Ascending aorta (tissue), 2 donors: ENCODE measurements around the gene MRPL34. TPM values are rescaled to one million over a fixed set of nuclear protein-coding genes. Genes with fewer than 3 reads are reported as not detected.

Experiments
- DNase-seq, 2 donors: peaks; one replicate each; pipeline ENCODE4 v3.0.0-alpha.2; 2019; ENCODE audit warnings: low spot score in 2 of 2
- H3K27ac ChIP-seq, 2 donors: fragments of 200-600 bp; sonication (generic); one replicate each; pipeline ENCODE4 v1.5.1; 2016 to 2017; ENCODE audit warnings: mild to moderate bottlenecking in 1 of 2
- H3K27me3 ChIP-seq: fragments of 200-600 bp; sonication (generic); one replicate; pipeline ENCODE4 v1.5.1; 2017
- H3K36me3 ChIP-seq, 2 donors: fragments of 200-600 bp; sonication (generic); one replicate each; pipeline ENCODE4 v1.5.1; 2016
- H3K4me1 ChIP-seq, 2 donors: fragments of 200-600 bp; sonication (generic); one replicate each; pipeline ENCODE4 v1.5.1; 2016 to 2017; ENCODE audit warnings: mild to moderate bottlenecking in 1 of 2
- H3K4me3 ChIP-seq, 2 donors: fragments of 200-600 bp; sonication (generic); one replicate each; pipeline ENCODE4 v1.5.1; 2016 to 2017; ENCODE audit warnings: mild to moderate bottlenecking in 1 of 2
- H3K9me3 ChIP-seq, 2 donors: fragments of 200-600 bp; sonication (generic); one replicate each; pipeline ENCODE4 v1.5.1; 2016
- intact Hi-C: fragments of 100-400 bp; cut with DNase I; formaldehyde crosslinking; loops from one replicate; pipeline ENCODE4 v1.15.1; 2023
- total RNA-seq: library from RNA; depleted of rRNA; stranded (reverse); fragments of >200 nt; gene quantifications from one replicate; pipeline ENCODE4 v1.1.0, GENCODE V29; 2016
- TF ChIP-seq, protein P1 (sequence below), 3 experiments: fragments of 200-600 bp in 2 of 3; fragments of 450-650 bp in 1 of 3; sonication (generic) in 2 of 3; IDR thresholded peaks; one replicate each; pipeline ENCODE4 v1.5.1; 2016 to 2019; ENCODE audit warnings: antibody characterized with exemption in 3 of 3, mild to moderate bottlenecking in 1 of 3, moderate library complexity in 1 of 3

MRPL34 gene
- total RNA-seq, 1 donor from 2014 or later = 98.9 TPM

DNA sequence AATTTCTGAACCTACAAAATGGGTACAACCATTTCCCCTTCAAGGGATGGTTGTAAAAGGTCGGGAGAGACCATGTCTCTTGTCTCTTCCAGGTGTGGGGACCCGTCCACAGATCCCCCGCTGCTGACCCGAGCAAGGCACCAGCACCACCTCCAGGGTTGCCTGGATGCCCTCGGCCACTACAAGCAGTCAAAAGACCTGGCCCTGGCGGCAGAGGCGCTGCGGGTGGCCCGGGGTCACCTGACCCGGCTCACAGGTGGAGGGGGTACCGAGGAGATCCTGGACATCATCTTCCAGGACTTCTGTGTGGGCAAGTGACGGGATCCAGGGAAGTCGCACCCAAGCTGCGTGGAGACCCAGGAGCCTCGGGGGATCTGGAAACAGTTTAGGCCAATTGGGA, 35.7 kb downstream of the MRPL34 start:
- H3K4me1 ChIP-seq = peaks cover 10% of the 10 kb centered on the region in 2 donors
- intact Hi-C loops = no loop called here
- TF ChIP-seq, protein P1, sequence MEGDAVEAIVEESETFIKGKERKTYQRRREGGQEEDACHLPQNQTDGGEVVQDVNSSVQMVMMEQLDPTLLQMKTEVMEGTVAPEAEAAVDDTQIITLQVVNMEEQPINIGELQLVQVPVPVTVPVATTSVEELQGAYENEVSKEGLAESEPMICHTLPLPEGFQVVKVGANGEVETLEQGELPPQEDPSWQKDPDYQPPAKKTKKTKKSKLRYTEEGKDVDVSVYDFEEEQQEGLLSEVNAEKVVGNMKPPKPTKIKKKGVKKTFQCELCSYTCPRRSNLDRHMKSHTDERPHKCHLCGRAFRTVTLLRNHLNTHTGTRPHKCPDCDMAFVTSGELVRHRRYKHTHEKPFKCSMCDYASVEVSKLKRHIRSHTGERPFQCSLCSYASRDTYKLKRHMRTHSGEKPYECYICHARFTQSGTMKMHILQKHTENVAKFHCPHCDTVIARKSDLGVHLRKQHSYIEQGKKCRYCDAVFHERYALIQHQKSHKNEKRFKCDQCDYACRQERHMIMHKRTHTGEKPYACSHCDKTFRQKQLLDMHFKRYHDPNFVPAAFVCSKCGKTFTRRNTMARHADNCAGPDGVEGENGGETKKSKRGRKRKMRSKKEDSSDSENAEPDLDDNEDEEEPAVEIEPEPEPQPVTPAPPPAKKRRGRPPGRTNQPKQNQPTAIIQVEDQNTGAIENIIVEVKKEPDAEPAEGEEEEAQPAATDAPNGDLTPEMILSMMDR (IDR thresholded peaks at IDR 0.05) = no peak
- H3K36me3 ChIP-seq = peaks cover 5 to 8% of the 10 kb centered on the region in 2 donors
- DNase-seq = no peak
- no peaks in the 10 kb centered on the region for H3K9me3 ChIP-seq
- H3K27me3 ChIP-seq = no peaks in the 10 kb centered on the region
- H3K4me3 ChIP-seq = no peak overlapping the region
- H3K27ac ChIP-seq = no peak overlapping the region

DNA sequence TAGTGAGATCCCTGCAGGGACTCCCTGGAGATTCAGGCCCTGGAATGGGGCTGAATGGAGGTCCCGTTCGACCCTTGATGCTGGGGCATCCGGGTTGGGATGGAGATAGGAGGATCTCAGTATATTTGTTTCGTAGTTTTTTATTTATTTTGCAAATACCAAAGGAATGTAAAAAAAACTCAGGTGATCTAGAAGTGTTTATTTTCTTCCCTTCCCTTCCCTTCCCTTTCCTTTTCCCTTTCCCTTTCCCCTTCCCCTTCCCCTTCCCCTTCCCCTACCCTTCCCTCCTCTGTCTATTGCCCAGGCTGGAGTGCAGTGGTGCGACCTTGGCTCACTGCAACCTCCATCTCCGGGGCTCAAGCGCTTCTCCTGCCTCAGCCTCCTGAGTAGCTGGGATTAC, 36.2 kb downstream of the MRPL34 start:
- H3K36me3 ChIP-seq = peaks cover 5 to 8% of the 10 kb centered on the region in 2 donors
- H3K4me1 ChIP-seq = peaks cover 10 to 15% of the 10 kb centered on the region in 2 donors
- intact Hi-C loops = no loop called here
- no peak overlapping the region for H3K27ac ChIP-seq
- TF ChIP-seq, protein P1 (IDR thresholded peaks at IDR 0.05) = no peak
- DNase-seq = no peak
- H3K9me3 ChIP-seq = no peaks in the 10 kb centered on the region
- H3K27me3 ChIP-seq = no peaks in the 10 kb centered on the region
- H3K4me3 ChIP-seq = no peak overlapping the region

DNA sequence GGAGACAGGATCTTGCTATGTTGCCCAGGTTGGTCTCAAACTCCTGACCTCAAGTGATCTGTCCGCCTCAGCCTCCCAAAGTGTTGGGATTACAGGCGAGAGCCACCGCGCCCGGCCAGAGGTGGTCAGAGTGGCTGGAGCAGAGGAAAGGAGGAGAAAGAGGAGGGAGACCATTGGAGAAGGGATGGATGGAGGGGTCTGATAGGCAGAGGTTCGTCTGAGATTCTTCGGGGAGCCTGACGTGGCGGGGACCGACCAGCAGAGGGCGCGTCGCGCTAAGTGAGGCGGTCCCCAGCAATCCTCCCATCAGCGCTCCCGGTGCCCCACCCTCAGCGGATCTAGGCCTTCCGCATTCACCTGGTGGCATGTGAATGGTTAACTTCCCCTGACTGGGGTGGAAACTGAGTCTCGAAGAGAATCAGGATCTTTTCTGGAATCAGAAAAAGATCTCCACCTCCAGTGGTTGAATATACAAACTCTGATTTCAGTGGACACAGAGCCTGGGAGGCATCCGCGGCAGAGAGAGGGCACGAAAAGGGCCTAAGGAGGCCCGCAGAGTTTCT, 40.5 kb downstream of the MRPL34 start:
- TF ChIP-seq, protein P1 (IDR thresholded peaks at IDR 0.05) = peak; percentile 93 to 96 (median 96)
- intact Hi-C loops = loop anchor here (1.0 to 2.0 kb wide), 3 partner anchors 40 to 123 kb away; no protein-coding TSS in a partner anchor
- H3K27ac ChIP-seq = peak overlapping the region; percentile 87 to 90
- H3K27me3 ChIP-seq = no peaks in the 10 kb centered on the region
- H3K36me3 ChIP-seq = peaks cover 3% of the 10 kb centered on the region in 2 donors
- no peak overlapping the region for H3K4me3 ChIP-seq
- H3K9me3 ChIP-seq = no peaks in the 10 kb centered on the region
- peak in 1 of 2 donors; percentile 88 for DNase-seq
- H3K4me1 ChIP-seq = peaks cover 5 to 32% of the 10 kb centered on the region in 2 donors

DNA sequence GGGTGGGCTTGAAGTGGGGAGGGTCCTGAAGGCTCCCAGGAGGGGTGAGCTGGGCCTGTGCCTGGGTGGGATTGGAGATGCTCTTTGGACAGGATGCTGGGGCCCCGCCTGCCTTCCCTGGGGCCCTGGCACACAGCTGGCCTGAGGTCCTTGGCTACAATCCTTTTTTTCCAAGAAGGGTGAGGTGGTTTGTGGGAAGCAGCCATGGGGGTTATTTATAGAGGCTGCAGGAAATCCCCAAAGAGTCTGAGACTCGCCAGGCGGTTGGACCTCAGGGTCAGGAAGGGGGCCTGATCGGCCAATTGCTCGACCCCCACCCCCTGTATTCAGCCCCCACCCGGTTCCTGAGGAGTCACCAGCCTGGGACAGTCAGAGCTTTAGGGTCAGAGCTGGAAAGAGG, 41.7 kb downstream of the MRPL34 start:
- Histone ChIP-seq H3K27me3 (no peaks in the 10 kb centered on the region), H3K4me1 (peaks cover 5 to 32% of the 10 kb centered on the region in 2 donors), H3K9me3 (no peaks in the 10 kb centered on the region), H3K4me3 (no peak overlapping the region), H3K27ac (peak overlapping the region; percentile 87 to 90), H3K36me3 (peaks cover 0 to 3% of the 10 kb centered on the region in 2 donors)
- peak in 1 of 2 donors; percentile 81 for DNase-seq
- intact Hi-C loops = loop anchor here (2.0 kb wide), 1 partner anchor 121 kb away; no protein-coding TSS in a partner anchor
- TF ChIP-seq, protein P1 (IDR thresholded peaks at IDR 0.05) = no peak

DNA sequence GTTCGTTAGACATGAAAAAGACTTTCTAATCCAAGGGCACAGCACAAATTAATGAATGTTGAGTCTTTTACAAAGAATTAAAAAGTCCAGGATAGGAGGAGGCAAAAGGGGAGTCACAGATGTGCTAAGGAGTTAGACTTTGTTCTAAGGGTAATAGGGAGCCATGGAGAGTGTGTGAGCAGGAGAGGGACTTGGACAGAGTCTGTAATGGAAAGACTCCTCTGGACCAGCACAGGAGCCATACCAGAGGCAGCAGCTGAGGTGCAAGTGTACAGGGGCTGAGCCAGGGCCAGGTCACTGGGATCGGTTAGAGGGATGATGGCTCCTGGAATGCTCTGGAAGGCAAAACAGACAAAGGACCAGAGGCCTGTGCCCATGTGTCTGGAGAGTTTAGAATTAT, 42.2 kb downstream of the MRPL34 start:
- no peak for DNase-seq
- TF ChIP-seq, protein P1 (IDR thresholded peaks at IDR 0.05) = no peak
- Histone ChIP-seq H3K9me3 (no peaks in the 10 kb centered on the region), H3K27me3 (no peaks in the 10 kb centered on the region), H3K4me1 (peaks cover 5 to 32% of the 10 kb centered on the region in 2 donors), H3K27ac (peak overlapping the region; percentile 87 to 90), H3K4me3 (no peak overlapping the region), H3K36me3 (peaks cover 0 to 3% of the 10 kb centered on the region in 2 donors)
- intact Hi-C loops = loop anchor here (2.0 kb wide), 1 partner anchor 121 kb away; no protein-coding TSS in a partner anchor
